NAMALWA (cell line): Measurements from ENCODE around the gene KIRREL3.

Experiments
- DNase-seq: peaks from one replicate; pipeline ENCODE4 v3.0.0-alpha.2; 2015; ENCODE audit warnings: low spot score

Gene KIRREL3

GRCh38 chr11:126484266-126484665, 516.3 kb downstream of the KIRREL3 start:
- DNase-seq, result no peak

GRCh38 chr11:126483621-126484195, 516.9 kb downstream of the KIRREL3 start:
- no peak for DNase-seq

GRCh38 chr11:126482586-126483108, 517.9 kb downstream of the KIRREL3 start:
- DNase-seq, result no peak

GRCh38 chr11:126481303-126481680, 519.3 kb downstream of the KIRREL3 start:
- DNase-seq, result no peak

GRCh38 chr11:126480410-126481302, 519.9 kb downstream of the KIRREL3 start:
- DNase-seq, result peak; percentile 91

GRCh38 chr11:126480015-126480409, 520.6 kb downstream of the KIRREL3 start:
- no peak for DNase-seq

GRCh38 chr11:126479178-126479930, 521.2 kb downstream of the KIRREL3 start:
- no peak for DNase-seq

GRCh38 chr11:126478466-126478865, 522.1 kb downstream of the KIRREL3 start:
- DNase-seq, result no peak

GRCh38 chr11:126477535-126478305, 522.9 kb downstream of the KIRREL3 start:
- no peak for DNase-seq

GRCh38 chr11:126476977-126477376, 523.6 kb downstream of the KIRREL3 start:
- no peak for DNase-seq

GRCh38 chr11:126476266-126476924, 524.2 kb downstream of the KIRREL3 start:
- no peak for DNase-seq

GRCh38 chr11:126475014-126475991, 525.3 kb downstream of the KIRREL3 start:
- no peak for DNase-seq

GRCh38 chr11:126474220-126474619, 526.4 kb downstream of the KIRREL3 start:
- no peak for DNase-seq

- DNase-seq, result no peak
Observed at GRCh38 chr11:126473269-126473668, 527.3 kb downstream of the KIRREL3 start.

- no peak for DNase-seq
Observed at GRCh38 chr11:126469311-126469710, 531.3 kb downstream of the KIRREL3 start.

- no peak for DNase-seq
Observed at GRCh38 chr11:126468102-126468521, 532.5 kb downstream of the KIRREL3 start.

GRCh38 chr11:126467471-126467870, 533.1 kb downstream of the KIRREL3 start:
- DNase-seq, result no peak

- DNase-seq, result no peak
Observed at GRCh38 chr11:126467046-126467370, 533.6 kb downstream of the KIRREL3 start.

GRCh38 chr11:126466236-126467045, 534.1 kb downstream of the KIRREL3 start:
- DNase-seq, result no peak
